Stimulated activated CD4-positive, alpha-beta T cell treated with anti-CD3 and anti-CD28 coated beads, Interleukin-12 subunit alpha, Interleukin-12 subunit beta, amount 100 ng/mL, for 4 hours (primary cell): ENCODE results near the gene FLNA.
A peak's percentile ranks its signal among the peaks of the same experiment; 100 is the strongest.

Experiments used
- DNase-seq: peaks from one replicate; pipeline ENCODE4 v3.0.0-alpha.2; 2020

The FLNA gene

GRCh38 chrX:154372612-154373022 is 1.8 kb downstream of the FLNA start:
- no peak for DNase-seq

- DNase-seq = no peak
These were observed 2.6 kb downstream of the FLNA start for GRCh38 chrX:154371789-154372300.

GRCh38 chrX:154371017-154371788 is 3.2 kb downstream of the FLNA start:
- peak; percentile 86 for DNase-seq

GRCh38 chrX:154370300-154371016 is 4.0 kb downstream of the FLNA start:
- peak; percentile 26 for DNase-seq

GRCh38 chrX:154369449-154370299 is 4.8 kb downstream of the FLNA start:
- peak; percentile 61 for DNase-seq

GRCh38 chrX:154368630-154369448 is 5.6 kb downstream of the FLNA start:
- DNase-seq = peak; percentile 79

GRCh38 chrX:154367474-154368308 is 6.7 kb downstream of the FLNA start:
- no peak for DNase-seq

- no peak for DNase-seq
These were observed 7.8 kb downstream of the FLNA start for GRCh38 chrX:154366666-154367055.

- no peak for DNase-seq
These were observed 8.3 kb downstream of the FLNA start for GRCh38 chrX:154365997-154366665.

- DNase-seq = no peak
These were observed 9.3 kb downstream of the FLNA start for GRCh38 chrX:154365052-154365600.

- no peak for DNase-seq
These were observed 10.6 kb downstream of the FLNA start for GRCh38 chrX:154363706-154364439.

- DNase-seq = no peak
These were observed 12.2 kb downstream of the FLNA start for GRCh38 chrX:154362085-154362742.

GRCh38 chrX:154360155-154360713 is 14.2 kb downstream of the FLNA start:
- DNase-seq = no peak

GRCh38 chrX:154359362-154360154 is 14.9 kb downstream of the FLNA start:
- no peak for DNase-seq

- DNase-seq = no peak
These were observed 15.6 kb downstream of the FLNA start for GRCh38 chrX:154358829-154359228.

GRCh38 chrX:154358011-154358410 is 16.4 kb downstream of the FLNA start:
- DNase-seq = no peak

- no peak for DNase-seq
These were observed 17.2 kb downstream of the FLNA start for GRCh38 chrX:154357205-154357604.

- DNase-seq = no peak
These were observed 17.8 kb downstream of the FLNA start for GRCh38 chrX:154356596-154356995.
